Esophagus (tissue), 2 donors: Measurements from ENCODE around the gene ARHGAP10. TPM values are rescaled to one million over a fixed set of nuclear protein-coding genes. Genes with fewer than 3 reads are reported as not detected.
A peak's percentile ranks its signal among the peaks of the same experiment; 100 is the strongest.

Source experiments
- H3K27ac ChIP-seq, 2 donors: one replicate each; pipeline ENCODE4 v1.5.1; 2013; ENCODE audit warnings: low read depth in 2 of 2, mild to moderate bottlenecking in 2 of 2, inconsistent platforms in 1 of 2, low read length in 1 of 2, moderate library complexity in 1 of 2
- H3K27me3 ChIP-seq, 2 donors: one replicate each; pipeline ENCODE4 v1.6.1; 2013; ENCODE audit warnings: low read length in 2 of 2, control low read depth in 1 of 2, mild to moderate bottlenecking in 1 of 2; ENCODE audit not compliant: insufficient read depth in 2 of 2, control insufficient read depth in 1 of 2
- H3K36me3 ChIP-seq, 2 donors: one replicate each; pipeline ENCODE4 v1.6.1; 2013; ENCODE audit warnings: low read length in 1 of 2; ENCODE audit not compliant: control insufficient read depth in 2 of 2, insufficient read depth in 2 of 2
- H3K4me1 ChIP-seq, 2 donors: one replicate each; pipeline ENCODE4 v1.6.1; 2013; ENCODE audit warnings: low read length in 1 of 2; ENCODE audit not compliant: control insufficient read depth in 2 of 2, insufficient read depth in 2 of 2
- H3K4me3 ChIP-seq, 2 donors: one replicate each; pipeline ENCODE4 v1.5.1; 2013; ENCODE audit warnings: low read length in 2 of 2, mild to moderate bottlenecking in 2 of 2, low read depth in 1 of 2, moderate library complexity in 1 of 2
- H3K9me3 ChIP-seq, 2 donors: one replicate each; pipeline ENCODE4 v1.6.1; 2013; ENCODE audit warnings: mild to moderate bottlenecking in 2 of 2, low read depth in 1 of 2, low read length in 1 of 2, moderate library complexity in 1 of 2; ENCODE audit not compliant: control insufficient read depth in 2 of 2, insufficient read depth in 1 of 2
- WGBS, 2 donors: extraction: QIAGEN DNeasy Blood & Tissue Kit; methylation state at CpG; one replicate each; pipeline ENCODE4 v1.1.7; 2013; 5-methylcytosine and 5-hydroxymethylcytosine counted together
- polyA plus RNA-seq, 2 donors: library from polyadenylated mRNA; stranded (reverse); fragments of 200-250 nt; gene quantifications; one replicate each; pipeline ENCODE4 v1.2.3, GENCODE V29; 2013
- donor health status: healthy with polysubstance abuse.
- donor health status: Bipolar disorder and iron deficiency.

The ARHGAP10 gene
- polyA plus RNA-seq, 2 donors = 31.2 to 53.9 TPM

- Histone ChIP-seq H3K9me3 (no peaks in the 10 kb centered on the region), H3K4me3 (no peak overlapping the region), H3K36me3 (no peaks in the 10 kb centered on the region), H3K27ac (no peak overlapping the region), H3K27me3 (no peaks in the 10 kb centered on the region), H3K4me1 (peaks cover 0 to 1% of the 10 kb centered on the region in 2 donors)
- WGBS, 2 donors = 69 to 81% methylated on average over 6 of the region's 6 CpGs
Measured at GRCh38 chr4:147836807-147837206, 104.9 kb downstream of the ARHGAP10 start.

- no peaks in the 10 kb centered on the region for H3K9me3 ChIP-seq
- H3K4me3 ChIP-seq = no peak overlapping the region
- no peaks in the 10 kb centered on the region for H3K27me3 ChIP-seq
- H3K27ac ChIP-seq = peak overlapping the region; percentile 17 to 49
- WGBS, 2 donors = 63 to 75% methylated on average over 1 of the region's 1 CpG
- no peaks in the 10 kb centered on the region for H3K36me3 ChIP-seq
- H3K4me1 ChIP-seq = peaks cover 0 to 1% of the 10 kb centered on the region in 2 donors
Measured at GRCh38 chr4:147837435-147837834, 105.5 kb downstream of the ARHGAP10 start.

GRCh38 chr4:147837854-147838253 lies 106.0 kb downstream of the ARHGAP10 start:
- Histone ChIP-seq H3K4me3 (no peak overlapping the region), H3K9me3 (no peaks in the 10 kb centered on the region), H3K27ac (peak overlapping the region in 1 of 2 donors; percentile 17), H3K27me3 (no peaks in the 10 kb centered on the region), H3K36me3 (no peaks in the 10 kb centered on the region), H3K4me1 (peaks cover 0 to 1% of the 10 kb centered on the region in 2 donors)
- 92% methylated on average over 1 of the region's 1 CpG for WGBS, 2 donors

- Histone ChIP-seq H3K27ac (no peak overlapping the region), H3K36me3 (no peaks in the 10 kb centered on the region), H3K4me1 (peaks cover 0 to 1% of the 10 kb centered on the region in 2 donors), H3K4me3 (no peak overlapping the region), H3K9me3 (no peaks in the 10 kb centered on the region), H3K27me3 (no peaks in the 10 kb centered on the region)
- WGBS, 2 donors = 68 to 88% methylated on average over 2 of the region's 2 CpGs
Measured at GRCh38 chr4:147839200-147839599, 107.3 kb downstream of the ARHGAP10 start.

GRCh38 chr4:147839663-147840062 lies 107.8 kb downstream of the ARHGAP10 start:
- Histone ChIP-seq H3K4me1 (peaks cover 0 to 1% of the 10 kb centered on the region in 2 donors), H3K4me3 (no peak overlapping the region), H3K36me3 (no peaks in the 10 kb centered on the region), H3K27me3 (no peaks in the 10 kb centered on the region), H3K9me3 (no peaks in the 10 kb centered on the region), H3K27ac (peak overlapping the region in 1 of 2 donors; percentile 23)
- WGBS, 2 donors = 77 to 80% methylated on average over 3 of the region's 3 CpGs

- Histone ChIP-seq H3K27ac (no peak overlapping the region), H3K9me3 (no peaks in the 10 kb centered on the region), H3K36me3 (no peaks in the 10 kb centered on the region), H3K27me3 (no peaks in the 10 kb centered on the region), H3K4me3 (no peak overlapping the region), H3K4me1 (peaks cover 0 to 1% of the 10 kb centered on the region in 2 donors)
- WGBS, 2 donors = 75% methylated on average over 4 of the region's 4 CpGs
Measured at GRCh38 chr4:147840838-147841738, 109.2 kb downstream of the ARHGAP10 start.

GRCh38 chr4:147842573-147842972 lies 110.7 kb downstream of the ARHGAP10 start:
- Histone ChIP-seq H3K4me3 (no peak overlapping the region), H3K27me3 (no peaks in the 10 kb centered on the region), H3K36me3 (no peaks in the 10 kb centered on the region), H3K4me1 (peaks cover 0 to 1% of the 10 kb centered on the region in 2 donors), H3K9me3 (no peaks in the 10 kb centered on the region), H3K27ac (no peak overlapping the region)
- WGBS, 2 donors = 89 to 90% methylated on average over 6 of the region's 6 CpGs

GRCh38 chr4:147843162-147843561 lies 111.3 kb downstream of the ARHGAP10 start:
- Histone ChIP-seq H3K4me1 (peaks cover 0 to 1% of the 10 kb centered on the region in 2 donors), H3K27ac (no peak overlapping the region), H3K9me3 (no peaks in the 10 kb centered on the region), H3K4me3 (no peak overlapping the region), H3K27me3 (no peaks in the 10 kb centered on the region), H3K36me3 (peaks cover 0 to 3% of the 10 kb centered on the region in 2 donors)
- WGBS, 2 donors = 72 to 78% methylated on average over 5 of the region's 5 CpGs

- no peak overlapping the region for H3K27ac ChIP-seq
- H3K4me1 ChIP-seq = peaks cover 0 to 1% of the 10 kb centered on the region in 2 donors
- 91% methylated on average over 7 of the region's 7 CpGs for WGBS, 2 donors
- no peak overlapping the region for H3K4me3 ChIP-seq
- no peaks in the 10 kb centered on the region for H3K9me3 ChIP-seq
- H3K27me3 ChIP-seq = no peaks in the 10 kb centered on the region
- H3K36me3 ChIP-seq = peaks cover 0 to 3% of the 10 kb centered on the region in 2 donors
Measured at GRCh38 chr4:147844781-147845180, 112.9 kb downstream of the ARHGAP10 start.
